K562 (cell line): Measurements from ENCODE around the gene TBC1D1. TPM values are rescaled to one million over a fixed set of nuclear protein-coding genes. Genes with fewer than 3 reads are reported as not detected.

Experiments
- ATAC-seq: fragments of 200-7000 bp; cut with Tn5 transposase; 3 replicates; pipeline ENCODE4 v1.9.1; 2020; ENCODE audit warnings: moderate library complexity
- BruUV-seq: library from RNA; stranded (reverse); fragments of 400-500 nt; replicated peaks from 2 replicates; lab custom pipeline; 2021; lab: Mats Ljungman, UMichigan
- CTCF ChIA-PET: fragments of 300-600 bp; formaldehyde crosslinking; extraction: SDS; loops from one replicate; lab custom pipeline; 2021; ENCODE audit warnings: low intra/inter-chr PET ratio; lab: Yijun Ruan, JAX
- POLR2A ChIA-PET: fragments of 300-600, 350-650 bp; sonication (Branson Sonifier 250); formaldehyde crosslinking; extraction: SDS; loops from one replicate; lab custom pipeline; 2021; ENCODE audit warnings: antibody characterized with exemption, inconsistent platforms; lab: Yijun Ruan, JAX
- DNase-seq, 4 experiments: peaks; one replicate each; pipeline versions ENCODE4 v3.0.0 to v3.0.0-alpha.2; 2011 to 2018; ENCODE audit warnings: low spot score in 3 of 4, mixed read lengths in 3 of 4; ENCODE audit errors: extremely low read depth in 1 of 4
- FAIRE-seq: peaks from 2 replicates; lab custom pipeline; 2011; peaks lifted over from hg19 to GRCh38; lab: Jason Lieb, UNC
- H2AFZ ChIP-seq: 2 replicates; pipeline ENCODE4 v1.6.0; 2011; ENCODE audit warnings: low read depth, low read length, control low read depth, inconsistent platforms
- H3K27ac ChIP-seq: fragments of 200-600 bp; 3 replicates; pipeline ENCODE4 v1.8.0; 2011; ENCODE audit warnings: low read depth, mild to moderate bottlenecking, control low read depth, inconsistent platforms, low read length, moderate library complexity, mixed read lengths; ENCODE audit errors: extremely low read depth
- H3K27me3 ChIP-seq, 2 experiments: fragments of 300-600 bp in 1 of 2; 2 replicates in 1 of 2; 3 replicates in 1 of 2; pipeline versions ENCODE4 v1.6.0 to v1.8.0; 2011; ENCODE audit warnings: inconsistent platforms in 2 of 2, low read length in 2 of 2, mild to moderate bottlenecking in 1 of 2, mixed read lengths in 1 of 2, moderate library complexity in 1 of 2; ENCODE audit not compliant: control insufficient read depth in 2 of 2, insufficient read depth in 2 of 2
- H3K36me3 ChIP-seq: fragments of 300-600 bp; 3 replicates; pipeline ENCODE4 v1.8.0; 2011; ENCODE audit warnings: mild to moderate bottlenecking, low read length, inconsistent platforms; ENCODE audit not compliant: control insufficient read depth, insufficient read depth
- H3K4me1 ChIP-seq, 2 experiments: fragments of 200-600 bp in 1 of 2; replicated peaks in 1 of 2; 2 replicates in 1 of 2; 3 replicates in 1 of 2; pipeline versions ENCODE4 v1.5.1 to v1.8.0; 2011; ENCODE audit warnings: inconsistent platforms in 2 of 2, low read length in 2 of 2, mild to moderate bottlenecking in 1 of 2, mixed read lengths in 1 of 2, moderate library complexity in 1 of 2; ENCODE audit not compliant: control insufficient read depth in 2 of 2, insufficient read depth in 2 of 2
- H3K4me2 ChIP-seq: 2 replicates; pipeline ENCODE4 v1.6.1; 2011; ENCODE audit warnings: low read length, control low read depth, inconsistent platforms, mixed read lengths; ENCODE audit not compliant: insufficient read depth
- H3K4me3 ChIP-seq: fragments of 200-600 bp; sonication (generic), shearing (Covaris generic); 2 replicates; pipeline ENCODE4 v1.5.1; 2016; ENCODE audit warnings: control low read depth, inconsistent platforms
- H3K79me2 ChIP-seq: fragments of 200-600 bp; 3 replicates; pipeline ENCODE4 v1.8.0; 2011; ENCODE audit warnings: low read length, inconsistent platforms; ENCODE audit not compliant: control insufficient read depth, insufficient read depth
- H3K9ac ChIP-seq, 2 experiments: 2 replicates each; pipeline versions ENCODE4 v1.6.0 to v1.6.1; 2011; ENCODE audit warnings: low read depth in 2 of 2, low read length in 2 of 2, control low read depth in 1 of 2, inconsistent platforms in 1 of 2, mild to moderate bottlenecking in 1 of 2, mixed read lengths in 1 of 2; ENCODE audit not compliant: insufficient read depth in 1 of 2
- H3K9me1 ChIP-seq: one replicate; pipeline ENCODE4 v1.6.0; 2011; ENCODE audit warnings: inconsistent platforms, mild to moderate bottlenecking, low read length, moderate library complexity; ENCODE audit not compliant: control insufficient read depth, insufficient read depth
- H3K9me3 ChIP-seq: replicated peaks from 2 replicates; pipeline ENCODE4 v1.5.1; 2011; ENCODE audit warnings: low read depth, low read length, inconsistent platforms; ENCODE audit not compliant: control insufficient read depth, insufficient read depth
- H4K20me1 ChIP-seq: replicated peaks from 2 replicates; pipeline ENCODE4 v1.6.1; 2011; ENCODE audit warnings: low read length, inconsistent platforms, mixed read lengths; ENCODE audit not compliant: control insufficient read depth, insufficient read depth
- CREBBP ChIP-seq: IDR thresholded peaks from one replicate; pipeline ENCODE4 v1.6.1; 2012; ENCODE audit warnings: low read depth, mild to moderate bottlenecking, control low read depth, inconsistent platforms, low read length
- ETS2 ChIP-seq: IDR thresholded peaks from 2 replicates; pipeline ENCODE4 v1.6.1; 2016; ENCODE audit warnings: borderline replicate concordance, missing genetic modification characterization, mild to moderate bottlenecking, moderate library complexity, missing compliant biosample characterization; ENCODE audit not compliant: poor library complexity, severe bottlenecking
- EWSR1 ChIP-seq: fragments of 450-650 bp; IDR thresholded peaks from 2 replicates; pipeline ENCODE4 v1.6.1; 2018; ENCODE audit warnings: borderline replicate concordance, mild to moderate bottlenecking, low read depth, moderate library complexity; ENCODE audit not compliant: partially characterized antibody
- NFXL1 ChIP-seq: fragments of 450-650 bp; formaldehyde crosslinking; IDR thresholded peaks from 2 replicates; pipeline ENCODE4 v1.4.0; 2021; ENCODE audit warnings: mild to moderate bottlenecking
- NUFIP1 ChIP-seq: fragments of 450-650 bp; IDR thresholded peaks from 2 replicates; pipeline ENCODE4 v1.6.1; 2018; ENCODE audit not compliant: partially characterized antibody
- PHTF2 ChIP-seq: fragments of 250-450 bp; sonication (Bioruptor Pico); IDR thresholded peaks from 2 replicates; pipeline ENCODE4 v1.5.0; 2021; ENCODE audit warnings: mild to moderate bottlenecking
- SMAD2 ChIP-seq: fragments of 150-350 bp; IDR thresholded peaks from 2 replicates; pipeline ENCODE4 v1.6.1; 2014; ENCODE audit warnings: low read depth, mild to moderate bottlenecking, low read length
- SP2 ChIP-seq: IDR thresholded peaks from 2 replicates; pipeline ENCODE4 v1.6.1; 2011; ENCODE audit warnings: mild to moderate bottlenecking, low read depth, low read length, moderate library complexity; ENCODE audit not compliant: poor library complexity, severe bottlenecking; ENCODE audit errors: extremely low read depth
- XRCC4 ChIP-seq: IDR thresholded peaks from one replicate; pipeline ENCODE4 v1.6.1; 2011; ENCODE audit not compliant: insufficient read depth, insufficient read length; ENCODE audit errors: extremely low read depth
- YY1 ChIP-seq, 3 experiments: IDR thresholded peaks; 2 replicates each; pipeline ENCODE4 v1.6.1; 2011; ENCODE audit warnings: low read length in 2 of 3, mild to moderate bottlenecking in 2 of 3, moderate library complexity in 2 of 3, borderline replicate concordance in 1 of 3, control low read depth in 1 of 3, low read depth in 1 of 3; ENCODE audit not compliant: insufficient read depth in 3 of 3, insufficient replicate concordance in 2 of 3, control insufficient read depth in 1 of 3, insufficient read length in 1 of 3; ENCODE audit errors: extremely low read depth in 1 of 3
- WGBS: fragments of 100-300 bp; shearing (Covaris generic); methylation state at CpG from one replicate; pipeline ENCODE4 v1.1.6; 2016; ENCODE audit warnings: low coverage, mixed read lengths; ENCODE audit not compliant: insufficient coverage; ENCODE audit errors: missing lambda C conversion rate; 5-methylcytosine and 5-hydroxymethylcytosine counted together
- in situ Hi-C: fragments of 300-500 bp; cut with MboI; formaldehyde crosslinking; loops from 4 replicates; pipeline ENCODE4 v1.15.0; 2018; ENCODE audit warnings: inconsistent platforms, mixed read lengths
- intact Hi-C: fragments of 100-400 bp; cut with micrococcal nuclease; formaldehyde crosslinking; loops from 2 replicates; pipeline ENCODE4 v1.14.2; 2022
- polyA plus RNA-seq, 8 experiments: library from polyadenylated mRNA; depleted of rRNA in 4 of 8; stranded (reverse) in 5 of 8; unstranded in 3 of 8; fragments of >200 nt; fragmentation: Nextera tagmentation in 2 of 8; fragmentation: Illumina TruSeq in 1 of 8; extraction: Ambion mirVana in 2 of 8; extraction: Trizol in 1 of 8; gene quantifications; 2 replicates each; pipeline versions ENCODE4 v1.2.1 to v1.2.3, GENCODE V29; 2011 to 2014; ENCODE audit warnings: inconsistent platforms in 1 of 8, missing spikeins in 1 of 8
- total RNA-seq, 7 experiments: library from RNA; depleted of rRNA in 6 of 7; stranded (reverse); fragments of >200 nt in 6 of 7; fragmentation: Illumina TruSeq in 2 of 7; extraction: Trizol in 2 of 7; gene quantifications; 2 replicates each; pipeline versions ENCODE4 v1.2.1 to v1.2.3, GENCODE V29; 2011 to 2021; ENCODE audit warnings: low replicate concordance in 1 of 7
- TF ChIP-seq, protein P1 (sequence below): fragments of 200-600 bp; sonication (generic); IDR thresholded peaks from one replicate; pipeline ENCODE4 v1.6.1; 2012; ENCODE audit warnings: mild to moderate bottlenecking, low read depth, low read length, inconsistent platforms

TBC1D1 gene
- total and polyA plus RNA-seq, 9 of the 15 experiments (the other 6 are each of a cell fraction or from before 2014, with no cell fraction given), result 0.59 to 14.2 (median 8.8) TPM

DNA sequence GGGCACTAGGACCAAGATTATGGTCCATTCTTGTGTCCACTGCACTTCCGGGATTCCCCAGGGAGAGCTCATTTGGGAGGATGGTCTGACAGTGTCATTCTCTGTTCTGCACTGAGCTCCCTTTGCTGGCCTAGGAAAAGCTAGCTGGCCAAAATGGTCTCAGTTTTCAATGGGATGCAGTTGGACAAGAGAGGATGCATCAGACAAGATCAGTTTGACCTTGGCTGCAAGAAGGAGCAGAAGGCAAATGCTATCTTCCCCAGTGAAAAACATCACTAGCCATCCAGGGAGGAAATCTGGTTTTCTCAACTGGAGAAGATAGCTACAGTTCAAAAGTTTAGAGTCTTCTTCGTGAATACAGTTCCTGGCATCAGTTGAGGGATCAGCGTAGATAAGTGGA lies 290.4 kb downstream of the TBC1D1 start:
- H2AFZ ChIP-seq, result no peak overlapping the region
- H3K27ac ChIP-seq, result no peak overlapping the region
- H3K36me3 ChIP-seq, result no peaks in the 10 kb centered on the region
- H3K4me3 ChIP-seq, result no peak overlapping the region
- no peaks in the 10 kb centered on the region for H3K9me1 ChIP-seq
- in situ Hi-C loops, result loop anchor here (5.0 kb wide), 2 partner anchors 136 to 551 kb away; no protein-coding TSS in a partner anchor
- FAIRE-seq, result no peak
- peaks cover 4 to 15% of the 10 kb centered on the region in 2 experiments for H3K4me1 ChIP-seq
- ChIA-PET POLR2A (interaction anchor here (1.0 kb wide), 1 partner anchor 141 kb away, joined by 4 read pairs; no protein-coding TSS in a partner anchor), CTCF (interaction anchor here (3.0 kb wide), 1 partner anchor 494 kb away, joined by 16 read pairs; no protein-coding TSS in a partner anchor)
- H4K20me1 ChIP-seq, result no peaks in the 10 kb centered on the region
- 52% methylated on average over 3 of the region's 3 CpGs for WGBS
- BruUV-seq, result no TSS peak
- H3K9me3 ChIP-seq, result 0 out of 2 replicates have a peak, but pooled peaks cover 3% of the 10 kb centered on the region
- no peaks in the 10 kb centered on the region for H3K79me2 ChIP-seq
- no peak for DNase-seq
- no peak overlapping the region for H3K4me2 ChIP-seq
- intact Hi-C loops, result no loop called here
- H3K9ac ChIP-seq, result no peak overlapping the region
- no peak for ATAC-seq
- no peaks in the 10 kb centered on the region for H3K27me3 ChIP-seq
- no peak for TF ChIP-seq ETS2 (tag)
- TF ChIP-seq CREBBP, result no peak
- TF ChIP-seq YY1 (IDR thresholded peaks at IDR 0.05; ENCODE audit: borderline replicate concordance in 1 of 3, control insufficient read depth in 1 of 3, extremely low read depth in 1 of 3, insufficient read depth in 3 of 3, insufficient read length in 1 of 3, insufficient replicate concordance in 2 of 3, low read depth in 1 of 3, low read length in 2 of 3), result no peak
- no peak for TF ChIP-seq XRCC4
- TF ChIP-seq NFXL1 (CRISPR knock-in tag), result no peak
- no peak for TF ChIP-seq SP2
- TF ChIP-seq PHTF2 (CRISPR knock-in tag), result no peak
- no peak for TF ChIP-seq SMAD2
- TF ChIP-seq, protein P1, sequence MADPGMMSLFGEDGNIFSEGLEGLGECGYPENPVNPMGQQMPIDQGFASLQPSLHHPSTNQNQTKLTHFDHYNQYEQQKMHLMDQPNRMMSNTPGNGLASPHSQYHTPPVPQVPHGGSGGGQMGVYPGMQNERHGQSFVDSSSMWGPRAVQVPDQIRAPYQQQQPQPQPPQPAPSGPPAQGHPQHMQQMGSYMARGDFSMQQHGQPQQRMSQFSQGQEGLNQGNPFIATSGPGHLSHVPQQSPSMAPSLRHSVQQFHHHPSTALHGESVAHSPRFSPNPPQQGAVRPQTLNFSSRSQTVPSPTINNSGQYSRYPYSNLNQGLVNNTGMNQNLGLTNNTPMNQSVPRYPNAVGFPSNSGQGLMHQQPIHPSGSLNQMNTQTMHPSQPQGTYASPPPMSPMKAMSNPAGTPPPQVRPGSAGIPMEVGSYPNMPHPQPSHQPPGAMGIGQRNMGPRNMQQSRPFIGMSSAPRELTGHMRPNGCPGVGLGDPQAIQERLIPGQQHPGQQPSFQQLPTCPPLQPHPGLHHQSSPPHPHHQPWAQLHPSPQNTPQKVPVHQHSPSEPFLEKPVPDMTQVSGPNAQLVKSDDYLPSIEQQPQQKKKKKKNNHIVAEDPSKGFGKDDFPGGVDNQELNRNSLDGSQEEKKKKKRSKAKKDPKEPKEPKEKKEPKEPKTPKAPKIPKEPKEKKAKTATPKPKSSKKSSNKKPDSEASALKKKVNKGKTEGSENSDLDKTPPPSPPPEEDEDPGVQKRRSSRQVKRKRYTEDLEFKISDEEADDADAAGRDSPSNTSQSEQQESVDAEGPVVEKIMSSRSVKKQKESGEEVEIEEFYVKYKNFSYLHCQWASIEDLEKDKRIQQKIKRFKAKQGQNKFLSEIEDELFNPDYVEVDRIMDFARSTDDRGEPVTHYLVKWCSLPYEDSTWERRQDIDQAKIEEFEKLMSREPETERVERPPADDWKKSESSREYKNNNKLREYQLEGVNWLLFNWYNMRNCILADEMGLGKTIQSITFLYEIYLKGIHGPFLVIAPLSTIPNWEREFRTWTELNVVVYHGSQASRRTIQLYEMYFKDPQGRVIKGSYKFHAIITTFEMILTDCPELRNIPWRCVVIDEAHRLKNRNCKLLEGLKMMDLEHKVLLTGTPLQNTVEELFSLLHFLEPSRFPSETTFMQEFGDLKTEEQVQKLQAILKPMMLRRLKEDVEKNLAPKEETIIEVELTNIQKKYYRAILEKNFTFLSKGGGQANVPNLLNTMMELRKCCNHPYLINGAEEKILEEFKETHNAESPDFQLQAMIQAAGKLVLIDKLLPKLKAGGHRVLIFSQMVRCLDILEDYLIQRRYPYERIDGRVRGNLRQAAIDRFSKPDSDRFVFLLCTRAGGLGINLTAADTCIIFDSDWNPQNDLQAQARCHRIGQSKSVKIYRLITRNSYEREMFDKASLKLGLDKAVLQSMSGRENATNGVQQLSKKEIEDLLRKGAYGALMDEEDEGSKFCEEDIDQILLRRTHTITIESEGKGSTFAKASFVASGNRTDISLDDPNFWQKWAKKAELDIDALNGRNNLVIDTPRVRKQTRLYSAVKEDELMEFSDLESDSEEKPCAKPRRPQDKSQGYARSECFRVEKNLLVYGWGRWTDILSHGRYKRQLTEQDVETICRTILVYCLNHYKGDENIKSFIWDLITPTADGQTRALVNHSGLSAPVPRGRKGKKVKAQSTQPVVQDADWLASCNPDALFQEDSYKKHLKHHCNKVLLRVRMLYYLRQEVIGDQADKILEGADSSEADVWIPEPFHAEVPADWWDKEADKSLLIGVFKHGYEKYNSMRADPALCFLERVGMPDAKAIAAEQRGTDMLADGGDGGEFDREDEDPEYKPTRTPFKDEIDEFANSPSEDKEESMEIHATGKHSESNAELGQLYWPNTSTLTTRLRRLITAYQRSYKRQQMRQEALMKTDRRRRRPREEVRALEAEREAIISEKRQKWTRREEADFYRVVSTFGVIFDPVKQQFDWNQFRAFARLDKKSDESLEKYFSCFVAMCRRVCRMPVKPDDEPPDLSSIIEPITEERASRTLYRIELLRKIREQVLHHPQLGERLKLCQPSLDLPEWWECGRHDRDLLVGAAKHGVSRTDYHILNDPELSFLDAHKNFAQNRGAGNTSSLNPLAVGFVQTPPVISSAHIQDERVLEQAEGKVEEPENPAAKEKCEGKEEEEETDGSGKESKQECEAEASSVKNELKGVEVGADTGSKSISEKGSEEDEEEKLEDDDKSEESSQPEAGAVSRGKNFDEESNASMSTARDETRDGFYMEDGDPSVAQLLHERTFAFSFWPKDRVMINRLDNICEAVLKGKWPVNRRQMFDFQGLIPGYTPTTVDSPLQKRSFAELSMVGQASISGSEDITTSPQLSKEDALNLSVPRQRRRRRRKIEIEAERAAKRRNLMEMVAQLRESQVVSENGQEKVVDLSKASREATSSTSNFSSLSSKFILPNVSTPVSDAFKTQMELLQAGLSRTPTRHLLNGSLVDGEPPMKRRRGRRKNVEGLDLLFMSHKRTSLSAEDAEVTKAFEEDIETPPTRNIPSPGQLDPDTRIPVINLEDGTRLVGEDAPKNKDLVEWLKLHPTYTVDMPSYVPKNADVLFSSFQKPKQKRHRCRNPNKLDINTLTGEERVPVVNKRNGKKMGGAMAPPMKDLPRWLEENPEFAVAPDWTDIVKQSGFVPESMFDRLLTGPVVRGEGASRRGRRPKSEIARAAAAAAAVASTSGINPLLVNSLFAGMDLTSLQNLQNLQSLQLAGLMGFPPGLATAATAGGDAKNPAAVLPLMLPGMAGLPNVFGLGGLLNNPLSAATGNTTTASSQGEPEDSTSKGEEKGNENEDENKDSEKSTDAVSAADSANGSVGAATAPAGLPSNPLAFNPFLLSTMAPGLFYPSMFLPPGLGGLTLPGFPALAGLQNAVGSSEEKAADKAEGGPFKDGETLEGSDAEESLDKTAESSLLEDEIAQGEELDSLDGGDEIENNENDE, result no peak
- TF ChIP-seq EWSR1, result no peak
- no peak for TF ChIP-seq NUFIP1
